GM13977 (cell line): ENCODE results near the gene CFAP97D1.

Experiments
- DNase-seq: peaks from one replicate; pipeline ENCODE4 v3.0.0; 2012; ENCODE audit warnings: low spot score
- CTCF ChIP-seq: IDR thresholded peaks from 2 replicates; pipeline ENCODE4 v1.5.1; 2012; ENCODE audit warnings: mild to moderate bottlenecking, control low read depth; ENCODE audit not compliant: insufficient read depth; ENCODE audit errors: extremely low read depth, missing control alignments
- in situ Hi-C: fragments of 300-500 bp; cut with MboI; formaldehyde crosslinking; loops from one replicate; pipeline ENCODE4 v1.12.0; 2022; ENCODE audit warnings: low sequenced_read_pairs, low pct_unique_long_range_greater_than_20kb, mixed read lengths, inconsistent platforms; ENCODE audit not compliant: unreplicated experiment

The CFAP97D1 gene

GRCh38 chr17:43818966-43819365 is 38.7 kb downstream of the CFAP97D1 start:
- in situ Hi-C loops: no loop called here
- TF ChIP-seq CTCF: no peak
- no peak for DNase-seq

GRCh38 chr17:43820759-43821158 is 40.5 kb downstream of the CFAP97D1 start:
- in situ Hi-C loops: no loop called here
- no peak for DNase-seq
- no peak for TF ChIP-seq CTCF

- no peak for DNase-seq
- no peak for TF ChIP-seq CTCF
- in situ Hi-C loops: no loop called here
These were observed 42.4 kb downstream of the CFAP97D1 start for GRCh38 chr17:43822570-43823190.

GRCh38 chr17:43823350-43824084 is 43.3 kb downstream of the CFAP97D1 start:
- DNase-seq: no peak
- in situ Hi-C loops: no loop called here
- TF ChIP-seq CTCF: no peak

GRCh38 chr17:43825567-43825966 is 45.3 kb downstream of the CFAP97D1 start:
- TF ChIP-seq CTCF: no peak
- in situ Hi-C loops: no loop called here
- DNase-seq: no peak

GRCh38 chr17:43826206-43826605 is 46.0 kb downstream of the CFAP97D1 start:
- no peak for DNase-seq
- no peak for TF ChIP-seq CTCF
- in situ Hi-C loops: no loop called here
